Esophagus (tissue), 2 donors: Measurements from ENCODE around the gene POFUT2. TPM values are rescaled to one million over a fixed set of nuclear protein-coding genes. Genes with fewer than 3 reads are reported as not detected.

Experiments
- H3K27ac ChIP-seq, 2 donors: one replicate each; pipeline ENCODE4 v1.5.1; 2013; ENCODE audit warnings: low read depth in 2 of 2, mild to moderate bottlenecking in 2 of 2, inconsistent platforms in 1 of 2, low read length in 1 of 2, moderate library complexity in 1 of 2
- H3K27me3 ChIP-seq, 2 donors: one replicate each; pipeline ENCODE4 v1.6.1; 2013; ENCODE audit warnings: low read length in 2 of 2, control low read depth in 1 of 2, mild to moderate bottlenecking in 1 of 2; ENCODE audit not compliant: insufficient read depth in 2 of 2, control insufficient read depth in 1 of 2
- H3K36me3 ChIP-seq, 2 donors: one replicate each; pipeline ENCODE4 v1.6.1; 2013; ENCODE audit warnings: low read length in 1 of 2; ENCODE audit not compliant: control insufficient read depth in 2 of 2, insufficient read depth in 2 of 2
- H3K4me1 ChIP-seq, 2 donors: one replicate each; pipeline ENCODE4 v1.6.1; 2013; ENCODE audit warnings: low read length in 1 of 2; ENCODE audit not compliant: control insufficient read depth in 2 of 2, insufficient read depth in 2 of 2
- H3K4me3 ChIP-seq, 2 donors: one replicate each; pipeline ENCODE4 v1.5.1; 2013; ENCODE audit warnings: low read length in 2 of 2, mild to moderate bottlenecking in 2 of 2, low read depth in 1 of 2, moderate library complexity in 1 of 2
- H3K9me3 ChIP-seq, 2 donors: one replicate each; pipeline ENCODE4 v1.6.1; 2013; ENCODE audit warnings: mild to moderate bottlenecking in 2 of 2, low read depth in 1 of 2, low read length in 1 of 2, moderate library complexity in 1 of 2; ENCODE audit not compliant: control insufficient read depth in 2 of 2, insufficient read depth in 1 of 2
- WGBS, 2 donors: extraction: QIAGEN DNeasy Blood & Tissue Kit; methylation state at CpG; one replicate each; pipeline ENCODE4 v1.1.7; 2013; 5-methylcytosine and 5-hydroxymethylcytosine counted together
- polyA plus RNA-seq, 2 donors: library from polyadenylated mRNA; stranded (reverse); fragments of 200-250 nt; gene quantifications; one replicate each; pipeline ENCODE4 v1.2.3, GENCODE V29; 2013
- donor health status: healthy with polysubstance abuse.
- donor health status: Bipolar disorder and iron deficiency.

POFUT2 gene
- polyA plus RNA-seq, 2 donors: 6.4 to 13.3 TPM

GRCh38 chr21:45304945-45305344 is 17.2 kb upstream of the POFUT2 start:
- no peaks in the 10 kb centered on the region for H3K36me3 ChIP-seq
- H3K4me3 ChIP-seq: no peak overlapping the region
- peaks cover 0 to 17% of the 10 kb centered on the region in 2 donors for H3K4me1 ChIP-seq
- whole genome bisulfite sequencing, 2 donors: 83 to 84% methylated on average over 7 of the region's 7 CpGs
- H3K27ac ChIP-seq: no peak overlapping the region
- no peaks in the 10 kb centered on the region for H3K27me3 ChIP-seq
- no peaks in the 10 kb centered on the region for H3K9me3 ChIP-seq

GRCh38 chr21:45304476-45304830 is 16.8 kb upstream of the POFUT2 start:
- H3K27ac ChIP-seq: no peak overlapping the region
- H3K4me1 ChIP-seq: peaks cover 0 to 15% of the 10 kb centered on the region in 2 donors

GRCh38 chr21:45303751-45304475 is 16.2 kb upstream of the POFUT2 start:
- H3K27me3 ChIP-seq: no peaks in the 10 kb centered on the region
- H3K27ac ChIP-seq: no peak overlapping the region
- peaks cover 0 to 15% of the 10 kb centered on the region in 2 donors for H3K4me1 ChIP-seq

More at GRCh38 chr21:45304476-45304830, 16.8 kb upstream of the POFUT2 start:
- no peaks in the 10 kb centered on the region for H3K27me3 ChIP-seq
- H3K9me3 ChIP-seq: no peaks in the 10 kb centered on the region
- no peaks in the 10 kb centered on the region for H3K36me3 ChIP-seq
- 76 to 86% methylated on average over 6 of the region's 6 CpGs for WGBS, 2 donors
- no peak overlapping the region for H3K4me3 ChIP-seq

GRCh38 chr21:45303091-45303615 is 15.5 kb upstream of the POFUT2 start:
- Histone ChIP-seq H3K4me3 (no peak overlapping the region), H3K4me1 (peaks cover 0 to 12% of the 10 kb centered on the region in 2 donors), H3K27ac (peak overlapping the region in 1 of 2 donors; percentile 51), H3K27me3 (no peaks in the 10 kb centered on the region), H3K36me3 (no peaks in the 10 kb centered on the region), H3K9me3 (no peaks in the 10 kb centered on the region)
- WGBS, 2 donors: 85 to 92% methylated on average over 21 of the region's 21 CpGs

More at GRCh38 chr21:45303751-45304475, 16.2 kb upstream of the POFUT2 start:
- no peak overlapping the region for H3K4me3 ChIP-seq
- no peaks in the 10 kb centered on the region for H3K36me3 ChIP-seq
- no peaks in the 10 kb centered on the region for H3K9me3 ChIP-seq
- whole genome bisulfite sequencing, 2 donors: 88 to 90% methylated on average over 19 of the region's 19 CpGs

GRCh38 chr21:45302082-45303061 is 14.7 kb upstream of the POFUT2 start:
- Histone ChIP-seq H3K27me3 (no peaks in the 10 kb centered on the region), H3K36me3 (no peaks in the 10 kb centered on the region), H3K9me3 (no peaks in the 10 kb centered on the region), H3K27ac (peak overlapping the region; percentile 51 to 53), H3K4me3 (no peak overlapping the region), H3K4me1 (peaks cover 0 to 11% of the 10 kb centered on the region in 2 donors)
- 67 to 73% methylated on average over 54 of the region's 54 CpGs for WGBS, 2 donors

- Histone ChIP-seq H3K4me3 (no peak overlapping the region), H3K9me3 (no peaks in the 10 kb centered on the region), H3K36me3 (no peaks in the 10 kb centered on the region), H3K27me3 (no peaks in the 10 kb centered on the region), H3K27ac (peak overlapping the region; percentile 36 to 51), H3K4me1 (peaks cover 0 to 6% of the 10 kb centered on the region in 2 donors)
- WGBS, 2 donors: 86 to 88% methylated on average over 20 of the region's 20 CpGs
Measured at GRCh38 chr21:45301521-45302081, 13.9 kb upstream of the POFUT2 start.

- 87 to 89% methylated on average over 43 of the region's 43 CpGs for WGBS, 2 donors
- Histone ChIP-seq H3K36me3 (no peaks in the 10 kb centered on the region), H3K4me1 (peaks cover 0 to 3% of the 10 kb centered on the region in 2 donors), H3K4me3 (no peak overlapping the region), H3K9me3 (no peaks in the 10 kb centered on the region), H3K27ac (peak overlapping the region; percentile 25 to 51), H3K27me3 (no peaks in the 10 kb centered on the region)
Measured at GRCh38 chr21:45300786-45301520, 13.3 kb upstream of the POFUT2 start.

- Histone ChIP-seq H3K4me3 (no peak overlapping the region), H3K9me3 (no peaks in the 10 kb centered on the region)
Measured at GRCh38 chr21:45299864-45300785, 12.4 kb upstream of the POFUT2 start.

More at GRCh38 chr21:45299864-45300785, 12.4 kb upstream of the POFUT2 start:
- Histone ChIP-seq H3K27me3 (no peaks in the 10 kb centered on the region), H3K36me3 (no peaks in the 10 kb centered on the region), H3K4me1 (peaks cover 0 to 3% of the 10 kb centered on the region in 2 donors), H3K27ac (peak overlapping the region; percentile 3 to 25)
- 76 to 82% methylated on average over 34 of the region's 34 CpGs for WGBS, 2 donors
